Activated naive CD8-positive, alpha-beta T cell (primary cell): Measurements from ENCODE around the gene SAMD3.
"Not testable (repeated sequence)": the region's sequence is repeated elsewhere in the genome, so short reads cannot be mapped to it uniquely, and the experiment has no call there.

Source experiments
- H3K27ac Mint-ChIP-seq: one replicate; pipeline ENCODE4 v1.8.0; 2021; ENCODE audit warnings: mixed read lengths
- H3K27me3 Mint-ChIP-seq: one replicate; pipeline ENCODE4 v1.8.0; 2021; ENCODE audit warnings: mixed read lengths
- H3K36me3 Mint-ChIP-seq: one replicate; pipeline ENCODE4 v1.8.0; 2021; ENCODE audit warnings: mixed read lengths
- H3K4me1 Mint-ChIP-seq: one replicate; pipeline ENCODE4 v1.8.0; 2021; ENCODE audit warnings: low read depth, mixed read lengths
- H3K4me3 Mint-ChIP-seq: one replicate; pipeline ENCODE4 v1.8.0; 2021; ENCODE audit warnings: mild to moderate bottlenecking, mixed read lengths
- H3K9me3 Mint-ChIP-seq: one replicate; pipeline ENCODE4 v1.8.0; 2021; ENCODE audit warnings: low read depth, mixed read lengths

Gene SAMD3

GRCh38 chr6:130197816-130198482 lies 24.8 kb downstream of the SAMD3 start:
- Mint-ChIP-seq H3K4me1 (peaks cover 70% of the 10 kb centered on the region), H3K27ac (peak overlapping the region; percentile 42), H3K36me3 (peaks cover 16% of the 10 kb centered on the region)
- not testable (repeated sequence) for H3K27me3 Mint-ChIP-seq, H3K4me3 Mint-ChIP-seq, H3K9me3 Mint-ChIP-seq

- Mint-ChIP-seq H3K4me1 (peaks cover 79% of the 10 kb centered on the region), H3K27ac (peak overlapping the region; percentile 31)
- not testable (repeated sequence) for H3K27me3 Mint-ChIP-seq, H3K9me3 Mint-ChIP-seq, H3K4me3 Mint-ChIP-seq, H3K36me3 Mint-ChIP-seq
Observed at GRCh38 chr6:130194434-130194833, 28.3 kb downstream of the SAMD3 start.

GRCh38 chr6:130190701-130191690 lies 31.8 kb downstream of the SAMD3 start:
- Mint-ChIP-seq H3K4me3 (peak overlapping the region; percentile 63), H3K27me3 (no peaks in the 10 kb centered on the region), H3K4me1 (peaks cover 90% of the 10 kb centered on the region), H3K27ac (peak overlapping the region; percentile 92), H3K9me3 (no peaks in the 10 kb centered on the region), H3K36me3 (peaks cover 5% of the 10 kb centered on the region)

GRCh38 chr6:130189531-130190397 lies 33.0 kb downstream of the SAMD3 start:
- peaks cover 5% of the 10 kb centered on the region for H3K36me3 Mint-ChIP-seq
- H3K27ac Mint-ChIP-seq, result peak overlapping the region; percentile 76
- no peaks in the 10 kb centered on the region for H3K9me3 Mint-ChIP-seq
- H3K4me1 Mint-ChIP-seq, result peaks cover 84% of the 10 kb centered on the region
- no peaks in the 10 kb centered on the region for H3K27me3 Mint-ChIP-seq
- H3K4me3 Mint-ChIP-seq, result no peak overlapping the region

- no peaks in the 10 kb centered on the region for H3K27me3 Mint-ChIP-seq
- peak overlapping the region; percentile 76 for H3K27ac Mint-ChIP-seq
- H3K4me1 Mint-ChIP-seq, result peaks cover 87% of the 10 kb centered on the region
- peak overlapping the region; percentile 48 for H3K4me3 Mint-ChIP-seq
- peaks cover 5% of the 10 kb centered on the region for H3K36me3 Mint-ChIP-seq
- H3K9me3 Mint-ChIP-seq, result no peaks in the 10 kb centered on the region
Observed at GRCh38 chr6:130188207-130188899, 34.4 kb downstream of the SAMD3 start.

GRCh38 chr6:130187335-130188206 lies 35.2 kb downstream of the SAMD3 start:
- Mint-ChIP-seq H3K27me3 (no peaks in the 10 kb centered on the region), H3K4me1 (peaks cover 84% of the 10 kb centered on the region), H3K27ac (peak overlapping the region; percentile 76), H3K9me3 (no peaks in the 10 kb centered on the region), H3K36me3 (peaks cover 5% of the 10 kb centered on the region), H3K4me3 (peak overlapping the region; percentile 57)

GRCh38 chr6:130185658-130186057 lies 37.1 kb downstream of the SAMD3 start:
- H3K27me3 Mint-ChIP-seq, result no peaks in the 10 kb centered on the region
- H3K4me1 Mint-ChIP-seq, result peaks cover 74% of the 10 kb centered on the region
- no peaks in the 10 kb centered on the region for H3K9me3 Mint-ChIP-seq
- H3K27ac Mint-ChIP-seq, result peak overlapping the region; percentile 72
- H3K4me3 Mint-ChIP-seq, result no peak overlapping the region
- H3K36me3 Mint-ChIP-seq, result peaks cover 5% of the 10 kb centered on the region

GRCh38 chr6:130183271-130184222 lies 39.2 kb downstream of the SAMD3 start:
- Mint-ChIP-seq H3K36me3 (peaks cover 13% of the 10 kb centered on the region), H3K4me3 (peak overlapping the region; percentile 74), H3K27me3 (no peaks in the 10 kb centered on the region), H3K4me1 (peaks cover 57% of the 10 kb centered on the region), H3K9me3 (no peaks in the 10 kb centered on the region), H3K27ac (peak overlapping the region; percentile 90)

GRCh38 chr6:130182466-130182865 lies 40.3 kb downstream of the SAMD3 start:
- H3K4me1 Mint-ChIP-seq, result peaks cover 52% of the 10 kb centered on the region

GRCh38 chr6:130178692-130179091 lies 44.1 kb downstream of the SAMD3 start:
- H3K4me1 Mint-ChIP-seq, result peaks cover 32% of the 10 kb centered on the region
- H3K4me3 Mint-ChIP-seq, result no peak overlapping the region
- no peak overlapping the region for H3K27ac Mint-ChIP-seq
- H3K27me3 Mint-ChIP-seq, result no peaks in the 10 kb centered on the region
- H3K9me3 Mint-ChIP-seq, result no peaks in the 10 kb centered on the region
- peaks cover 21% of the 10 kb centered on the region for H3K36me3 Mint-ChIP-seq

More at GRCh38 chr6:130182466-130182865, 40.3 kb downstream of the SAMD3 start:
- Mint-ChIP-seq H3K36me3 (peaks cover 17% of the 10 kb centered on the region), H3K27me3 (no peaks in the 10 kb centered on the region), H3K9me3 (no peaks in the 10 kb centered on the region), H3K4me3 (no peak overlapping the region), H3K27ac (peak overlapping the region; percentile 90)

GRCh38 chr6:130176378-130176777 lies 46.4 kb downstream of the SAMD3 start:
- Mint-ChIP-seq H3K36me3 (peaks cover 30% of the 10 kb centered on the region), H3K4me1 (peaks cover 18% of the 10 kb centered on the region), H3K9me3 (peaks cover 8% of the 10 kb centered on the region), H3K27me3 (no peaks in the 10 kb centered on the region), H3K27ac (no peak overlapping the region), H3K4me3 (no peak overlapping the region)

- H3K27me3 Mint-ChIP-seq, H3K27ac Mint-ChIP-seq, H3K4me3 Mint-ChIP-seq: not testable (repeated sequence)
- Mint-ChIP-seq H3K9me3 (peaks cover 15% of the 10 kb centered on the region), H3K4me1 (peaks cover 13% of the 10 kb centered on the region), H3K36me3 (peaks cover 22% of the 10 kb centered on the region)
Observed at GRCh38 chr6:130173377-130174004, 49.3 kb downstream of the SAMD3 start.
